Liver (tissue), 9 donors: ENCODE measurements around the gene GSK3A. TPM values are rescaled to one million over a fixed set of nuclear protein-coding genes. Genes with fewer than 3 reads are reported as not detected.

Source experiments
- DNase-seq: peaks from one replicate; pipeline ENCODE4 v3.0.0-alpha.2; 2017; ENCODE audit warnings: low spot score
- H3K27ac ChIP-seq, 2 donors: one replicate each; pipeline ENCODE4 v1.7.0; 2013; ENCODE audit warnings: inconsistent platforms in 2 of 2, low read length in 2 of 2, control low read depth in 1 of 2, low read depth in 1 of 2, mild to moderate bottlenecking in 1 of 2
- H3K27me3 ChIP-seq, 4 donors: one replicate each; pipeline versions ENCODE4 v1.6.1 to v1.7.0; 2013; ENCODE audit warnings: low read length in 3 of 4, inconsistent platforms in 1 of 4, mild to moderate bottlenecking in 1 of 4, moderate library complexity in 1 of 4; ENCODE audit not compliant: control insufficient read depth in 4 of 4, insufficient read depth in 4 of 4
- H3K36me3 ChIP-seq, 4 donors: one replicate each; pipeline versions ENCODE4 v1.6.1 to v1.7.0; 2013; ENCODE audit warnings: low read length in 3 of 4, mild to moderate bottlenecking in 3 of 4, low read depth in 1 of 4, moderate library complexity in 1 of 4; ENCODE audit not compliant: control insufficient read depth in 4 of 4, insufficient read depth in 3 of 4
- H3K4me1 ChIP-seq, 4 donors: one replicate each; pipeline versions ENCODE4 v1.6.1 to v1.7.0; 2013; ENCODE audit warnings: low read length in 3 of 4, mild to moderate bottlenecking in 3 of 4, moderate library complexity in 1 of 4; ENCODE audit not compliant: control insufficient read depth in 4 of 4, insufficient read depth in 4 of 4
- H3K4me3 ChIP-seq, 3 donors: one replicate each; pipeline versions ENCODE4 v1.6.1 to v1.7.0; 2013; ENCODE audit warnings: low read length in 3 of 3, control low read depth in 1 of 3, low read depth in 1 of 3, mild to moderate bottlenecking in 1 of 3
- H3K9ac ChIP-seq, 2 donors: one replicate each; pipeline ENCODE4 v1.7.0; 2013; ENCODE audit warnings: low read length in 2 of 2, mild to moderate bottlenecking in 2 of 2, moderate library complexity in 2 of 2, control low read depth in 1 of 2, low read depth in 1 of 2
- H3K9me3 ChIP-seq, 4 donors: one replicate each; pipeline versions ENCODE4 v1.6.1 to v1.7.0; 2013; ENCODE audit warnings: low read length in 3 of 4; ENCODE audit not compliant: control insufficient read depth in 4 of 4
- ATF3 ChIP-seq: IDR thresholded peaks from 2 replicates; pipeline ENCODE4 v1.6.1; 2016; ENCODE audit warnings: antibody characterized with exemption
- CTCF ChIP-seq: fragments of 150-350 bp; IDR thresholded peaks from 2 replicates; pipeline ENCODE4 v1.5.1; 2017; ENCODE audit warnings: improper control_type of control experiment, low read depth, low read length; ENCODE audit not compliant: missing input control
- EGR1 ChIP-seq, 2 donors: IDR thresholded peaks; 2 replicates each; pipeline ENCODE4 v1.6.1; 2016 to 2018; ENCODE audit warnings: antibody characterized with exemption in 2 of 2, low read depth in 2 of 2
- FOXA1 ChIP-seq: IDR thresholded peaks from 2 replicates; pipeline ENCODE4 v1.6.1; 2016; ENCODE audit warnings: antibody characterized with exemption
- FOXA2 ChIP-seq: IDR thresholded peaks from 2 replicates; pipeline ENCODE4 v1.6.1; 2016; ENCODE audit warnings: antibody characterized with exemption
- GABPA ChIP-seq, 2 donors: IDR thresholded peaks in 1 of 2; conservative IDR thresholded peaks in 1 of 2; 2 replicates each; pipeline ENCODE4 v1.6.1; 2016; ENCODE audit warnings: antibody characterized with exemption in 2 of 2, mild to moderate bottlenecking in 1 of 2, moderate library complexity in 1 of 2
- HNF4A ChIP-seq, 2 donors: conservative IDR thresholded peaks; 2 replicates each; pipeline ENCODE4 v1.6.1; 2016; ENCODE audit warnings: antibody characterized with exemption in 2 of 2, mild to moderate bottlenecking in 2 of 2
- HNF4G ChIP-seq: IDR thresholded peaks from 2 replicates; pipeline ENCODE4 v1.6.1; 2016; ENCODE audit warnings: antibody characterized with exemption
- JUND ChIP-seq, 2 donors: IDR thresholded peaks; 2 replicates each; pipeline ENCODE4 v1.6.1; 2016; ENCODE audit warnings: antibody characterized with exemption in 2 of 2
- NR2F2 ChIP-seq: IDR thresholded peaks from 2 replicates; pipeline ENCODE4 v1.6.1; 2016; ENCODE audit warnings: antibody characterized with exemption
- RXRA ChIP-seq, 2 donors: IDR thresholded peaks; 2 replicates each; pipeline ENCODE4 v1.6.1; 2017 to 2018; ENCODE audit warnings: antibody characterized with exemption in 2 of 2, mild to moderate bottlenecking in 1 of 2
- TAF1 ChIP-seq: conservative IDR thresholded peaks from 2 replicates; pipeline ENCODE4 v1.6.1; 2016; ENCODE audit warnings: antibody characterized with exemption, mild to moderate bottlenecking
- YY1 ChIP-seq: IDR thresholded peaks from 2 replicates; pipeline ENCODE4 v1.6.1; 2016; ENCODE audit warnings: antibody characterized with exemption, mild to moderate bottlenecking
- ZBTB33 ChIP-seq: IDR thresholded peaks from 2 replicates; pipeline ENCODE4 v1.6.1; 2016; ENCODE audit warnings: antibody characterized with exemption
- WGBS: extraction: QIAGEN DNeasy Blood & Tissue Kit; methylation state at CpG from one replicate; pipeline ENCODE4 v1.1.7; 2013; 5-methylcytosine and 5-hydroxymethylcytosine counted together
- polyA plus RNA-seq, 2 donors: library from polyadenylated mRNA; stranded (reverse) in 1 of 2; unstranded in 1 of 2; fragments of 200-250 nt in 1 of 2; fragments of >200 nt in 1 of 2; fragmentation: Nextera tagmentation in 1 of 2; extraction: Ambion mirVana in 1 of 2; gene quantifications; one replicate each; pipeline versions ENCODE4 v1.2.1 to v1.2.3, GENCODE V29; 2013 to 2015
- total RNA-seq, 2 donors: library from RNA; depleted of rRNA; stranded (reverse); fragments of >200 nt; gene quantifications; one replicate each; pipeline ENCODE4 v1.2.3, GENCODE V29; 2014
- donor health status: healthy.
- donor health status: healthy.
- donor health status: healthy.
- donor health status: healthy.
- donor health status: healthy.

GSK3A gene
- total and polyA plus RNA-seq, 4 donors = 5.9 to 23.1 (median 13.0) TPM

- Histone ChIP-seq H3K4me3 (peak overlapping the region; percentile 72 to 99 (median 91)), H3K9ac (peak overlapping the region; percentile 58 to 72), H3K27me3 (no peaks in the 10 kb centered on the region), H3K27ac (peak overlapping the region; percentile 99 to 100), H3K9me3 (no peaks in the 10 kb centered on the region), H3K36me3 (peaks cover 0 to 12% (median 5%) of the 10 kb centered on the region in 4 donors), H3K4me1 (peaks cover 16 to 47% (median 33%) of the 10 kb centered on the region in 4 donors)
- TF ChIP-seq JUND (IDR thresholded peaks at IDR 0.05) (no peak), RXRA (IDR thresholded peaks at IDR 0.05) (no peak), FOXA2 (no peak), HNF4A (conservative IDR thresholded peaks at IDR 0.05) (no peak), ATF3 (no peak), ZBTB33 (no peak), GABPA (IDR thresholded peaks at IDR 0.05 in 1 of 2, conservative IDR thresholded peaks at IDR 0.05 in 1 of 2) (no peak)
- peak; percentile 66 for DNase-seq
- under 1% methylated on average over 71 of the region's 71 CpGs for WGBS
These were observed 11.1 kb upstream of the GSK3A start for GRCh38 chr19:42253245-42254088.

- H3K36me3 ChIP-seq = peaks cover 0 to 12% (median 5%) of the 10 kb centered on the region in 4 donors
- peak overlapping the region; percentile 78 to 87 for H3K27ac ChIP-seq
- no peak for DNase-seq
- H3K27me3 ChIP-seq = no peaks in the 10 kb centered on the region
- WGBS = 17% methylated on average over 27 of the region's 27 CpGs
- peak overlapping the region; percentile 72 to 99 (median 91) for H3K4me3 ChIP-seq
- TF ChIP-seq EGR1 (IDR thresholded peaks at IDR 0.05; ENCODE audit: low read depth in 2 of 2) (no peak), YY1 (no peak), JUND (IDR thresholded peaks at IDR 0.05) (no peak), FOXA1 (no peak), HNF4G (no peak), NR2F2 (no peak), CTCF (no peak), FOXA2 (no peak), TAF1 (no peak), ATF3 (no peak), RXRA (IDR thresholded peaks at IDR 0.05) (no peak)
- H3K9me3 ChIP-seq = no peaks in the 10 kb centered on the region
- H3K9ac ChIP-seq = peak overlapping the region; percentile 58 to 72
- H3K4me1 ChIP-seq = peaks cover 16 to 47% (median 33%) of the 10 kb centered on the region in 4 donors
These were observed 10.2 kb upstream of the GSK3A start for GRCh38 chr19:42252365-42253244.
